Measurements from ENCODE around the gene RLN3. TPM values are rescaled to one million over a fixed set of nuclear protein-coding genes. Genes with fewer than 3 reads are reported as not detected.
A peak's percentile ranks its signal among the peaks of the same experiment; 100 is the strongest.

The RLN3 gene
- total and polyA plus RNA-seq, 9 of the 15 experiments (the other 6 are each of a cell fraction or from before 2014, with no cell fraction given): 0.31 to 1.2 (median 0.71) TPM; not detected in 6

- TF ChIP-seq CLOCK (CRISPR knock-in tag; IDR thresholded peaks at IDR 0.05; ENCODE audit: borderline replicate concordance) (no peak), CREB3L1 (IDR thresholded peaks at IDR 0.05; ENCODE audit: borderline replicate concordance, low read depth) (0 out of 2 replicates have a peak, but pooled peaks have one; percentile 48), RHOXF2B (CRISPR knock-in tag; conservative IDR thresholded peaks at IDR 0.05) (no peak), FOXA3 (CRISPR knock-in tag; conservative IDR thresholded peaks at IDR 0.05 in 1 of 2, IDR thresholded peaks at IDR 0.05 in 1 of 2) (no peak), ZNF511 (CRISPR knock-in tag; IDR thresholded peaks at IDR 0.05) (no peak), ZNF778 (CRISPR knock-in tag; IDR thresholded peaks at IDR 0.05) (no peak), ZNF134 (CRISPR knock-in tag; conservative IDR thresholded peaks at IDR 0.05) (no peak), KLF10 (CRISPR knock-in tag; IDR thresholded peaks at IDR 0.05) (no peak), USF2 (CRISPR knock-in tag; IDR thresholded peaks at IDR 0.05) (no peak), AFF4 (CRISPR knock-in tag; IDR thresholded peaks at IDR 0.05) (no peak), GABPB2 (CRISPR knock-in tag; conservative IDR thresholded peaks at IDR 0.05) (no peak), ZNF551 (CRISPR knock-in tag; IDR thresholded peaks at IDR 0.05) (no peak), XRCC4 (IDR thresholded peaks at IDR 0.05; ENCODE audit: extremely low read depth, insufficient read depth, insufficient read length) (no peak), FOXK1 (CRISPR knock-in tag; IDR thresholded peaks at IDR 0.05; ENCODE audit: borderline replicate concordance) (peak; percentile 76; the same call in 1 of the 2 replicates), CBX3 (IDR thresholded peaks at IDR 0.05; ENCODE audit: borderline replicate concordance in 1 of 2, low read length in 2 of 2) (peak; percentile 79 to 99)
Measured at GRCh38 chr19:14005349-14006084, 22.4 kb upstream of the RLN3 start (continued).

All from K562 (cell line).